Measurements from ENCODE around the gene ERCC3.

ERCC3 gene

GRCh38 chr2:127293748-127294562 is at the start of gene ERCC3:
ERCC3 (minus strand) TSS chr2:127294144; CDS start chr2:127294081, 63 bp downstream.
- H3K4me3 ChIP-seq (ENCODE audit: low read length) = peak within 1 kb of the TSS; percentile 85
- peak within 1 kb of the TSS; percentile 79 for H3K27ac ChIP-seq (ENCODE audit: low read length)
- 0 out of 2 replicates have a peak, but pooled peaks cover 3% of the 10 kb centered on the region for H3K4me1 ChIP-seq (ENCODE audit: insufficient read depth, low read length)
- no peaks in the 10 kb centered on the region for H3K9me3 ChIP-seq (ENCODE audit: insufficient read depth, low read depth, low read length)
- peaks cover 41% of the 10 kb centered on the region for H3K36me3 ChIP-seq (ENCODE audit: insufficient read depth, low read depth, low read length)
- H3K9ac ChIP-seq (ENCODE audit: low read depth, low read length) = peak within 1 kb of the TSS; percentile 85
- no peaks in the 10 kb centered on the region for H3K27me3 ChIP-seq (ENCODE audit: insufficient read depth, low read length)

- H3K27ac ChIP-seq (ENCODE audit: low read length) = no peak overlapping the region
Measured at GRCh38 chr2:127343277-127343676, 49.3 kb upstream of the ERCC3 start.

GRCh38 chr2:127342101-127342500 is 48.2 kb upstream of the ERCC3 start:
- Histone ChIP-seq H3K27me3 (ENCODE audit: insufficient read depth, low read length) (no peaks in the 10 kb centered on the region), H3K9ac (ENCODE audit: low read depth, low read length) (no peak overlapping the region), H3K36me3 (ENCODE audit: insufficient read depth, low read depth, low read length) (peaks cover 17% of the 10 kb centered on the region), H3K27ac (ENCODE audit: low read length) (no peak overlapping the region), H3K4me1 (ENCODE audit: insufficient read depth, low read length) (no peaks in the 10 kb centered on the region), H3K9me3 (ENCODE audit: insufficient read depth, low read depth, low read length) (no peaks in the 10 kb centered on the region), H3K4me3 (ENCODE audit: low read length) (no peak overlapping the region)

More at GRCh38 chr2:127343277-127343676, 49.3 kb upstream of the ERCC3 start:
- Histone ChIP-seq H3K9ac (ENCODE audit: low read depth, low read length) (no peak overlapping the region), H3K9me3 (ENCODE audit: insufficient read depth, low read depth, low read length) (no peaks in the 10 kb centered on the region), H3K4me3 (ENCODE audit: low read length) (no peak overlapping the region), H3K4me1 (ENCODE audit: insufficient read depth, low read length) (no peaks in the 10 kb centered on the region), H3K27me3 (ENCODE audit: insufficient read depth, low read length) (no peaks in the 10 kb centered on the region), H3K36me3 (ENCODE audit: insufficient read depth, low read depth, low read length) (peaks cover 8% of the 10 kb centered on the region)

- H3K36me3 ChIP-seq (ENCODE audit: insufficient read depth, low read depth, low read length) = peaks cover 11% of the 10 kb centered on the region; the same call in 1 of the 2 replicates
- H3K9me3 ChIP-seq (ENCODE audit: insufficient read depth, low read depth, low read length) = no peaks in the 10 kb centered on the region
- H3K9ac ChIP-seq (ENCODE audit: low read depth, low read length) = no peak overlapping the region
Measured at GRCh38 chr2:127332335-127332734, 38.4 kb upstream of the ERCC3 start.

GRCh38 chr2:127330753-127331152 is 36.8 kb upstream of the ERCC3 start:
- Histone ChIP-seq H3K27me3 (ENCODE audit: insufficient read depth, low read length) (no peaks in the 10 kb centered on the region), H3K9ac (ENCODE audit: low read depth, low read length) (no peak overlapping the region), H3K27ac (ENCODE audit: low read length) (no peak overlapping the region), H3K4me1 (ENCODE audit: insufficient read depth, low read length) (no peaks in the 10 kb centered on the region), H3K36me3 (ENCODE audit: insufficient read depth, low read depth, low read length) (peaks cover 10% of the 10 kb centered on the region; the same call in 1 of the 2 replicates), H3K9me3 (ENCODE audit: insufficient read depth, low read depth, low read length) (no peaks in the 10 kb centered on the region), H3K4me3 (ENCODE audit: low read length) (no peak overlapping the region)

More at GRCh38 chr2:127332335-127332734, 38.4 kb upstream of the ERCC3 start:
- H3K4me1 ChIP-seq (ENCODE audit: insufficient read depth, low read length) = no peaks in the 10 kb centered on the region
- no peak overlapping the region for H3K27ac ChIP-seq (ENCODE audit: low read length)
- H3K27me3 ChIP-seq (ENCODE audit: insufficient read depth, low read length) = no peaks in the 10 kb centered on the region
- H3K4me3 ChIP-seq (ENCODE audit: low read length) = no peak overlapping the region

- no peaks in the 10 kb centered on the region for H3K27me3 ChIP-seq (ENCODE audit: insufficient read depth, low read length)
- no peaks in the 10 kb centered on the region for H3K9me3 ChIP-seq (ENCODE audit: insufficient read depth, low read depth, low read length)
- no peak overlapping the region for H3K27ac ChIP-seq (ENCODE audit: low read length)
Measured at GRCh38 chr2:127326289-127326945, 32.5 kb upstream of the ERCC3 start.

GRCh38 chr2:127324635-127325034 is 30.7 kb upstream of the ERCC3 start:
- no peak overlapping the region for H3K27ac ChIP-seq (ENCODE audit: low read length)

More at GRCh38 chr2:127326289-127326945, 32.5 kb upstream of the ERCC3 start:
- Histone ChIP-seq H3K36me3 (ENCODE audit: insufficient read depth, low read depth, low read length) (peaks cover 35% of the 10 kb centered on the region), H3K9ac (ENCODE audit: low read depth, low read length) (no peak overlapping the region), H3K4me3 (ENCODE audit: low read length) (no peak overlapping the region), H3K4me1 (ENCODE audit: insufficient read depth, low read length) (no peaks in the 10 kb centered on the region)

GRCh38 chr2:127321303-127321702 is 27.4 kb upstream of the ERCC3 start:
- Histone ChIP-seq H3K27ac (ENCODE audit: low read length) (no peak overlapping the region), H3K4me3 (ENCODE audit: low read length) (no peak overlapping the region), H3K9me3 (ENCODE audit: insufficient read depth, low read depth, low read length) (no peaks in the 10 kb centered on the region), H3K36me3 (ENCODE audit: insufficient read depth, low read depth, low read length) (peaks cover 55% of the 10 kb centered on the region), H3K27me3 (ENCODE audit: insufficient read depth, low read length) (no peaks in the 10 kb centered on the region), H3K4me1 (ENCODE audit: insufficient read depth, low read length) (no peaks in the 10 kb centered on the region), H3K9ac (ENCODE audit: low read depth, low read length) (no peak overlapping the region)

More at GRCh38 chr2:127324635-127325034, 30.7 kb upstream of the ERCC3 start:
- Histone ChIP-seq H3K9ac (ENCODE audit: low read depth, low read length) (no peak overlapping the region), H3K36me3 (ENCODE audit: insufficient read depth, low read depth, low read length) (peaks cover 42% of the 10 kb centered on the region), H3K9me3 (ENCODE audit: insufficient read depth, low read depth, low read length) (no peaks in the 10 kb centered on the region), H3K27me3 (ENCODE audit: insufficient read depth, low read length) (no peaks in the 10 kb centered on the region), H3K4me3 (ENCODE audit: low read length) (no peak overlapping the region), H3K4me1 (ENCODE audit: insufficient read depth, low read length) (no peaks in the 10 kb centered on the region)

GRCh38 chr2:127320586-127321275 is 26.8 kb upstream of the ERCC3 start:
- Histone ChIP-seq H3K9ac (ENCODE audit: low read depth, low read length) (no peak overlapping the region), H3K4me3 (ENCODE audit: low read length) (no peak overlapping the region), H3K27me3 (ENCODE audit: insufficient read depth, low read length) (no peaks in the 10 kb centered on the region), H3K27ac (ENCODE audit: low read length) (no peak overlapping the region), H3K4me1 (ENCODE audit: insufficient read depth, low read length) (no peaks in the 10 kb centered on the region), H3K9me3 (ENCODE audit: insufficient read depth, low read depth, low read length) (no peaks in the 10 kb centered on the region), H3K36me3 (ENCODE audit: insufficient read depth, low read depth, low read length) (peaks cover 56% of the 10 kb centered on the region)

GRCh38 chr2:127320067-127320466 is 26.1 kb upstream of the ERCC3 start:
- Histone ChIP-seq H3K9me3 (ENCODE audit: insufficient read depth, low read depth, low read length) (no peaks in the 10 kb centered on the region), H3K4me3 (ENCODE audit: low read length) (no peak overlapping the region), H3K9ac (ENCODE audit: low read depth, low read length) (no peak overlapping the region), H3K36me3 (ENCODE audit: insufficient read depth, low read depth, low read length) (peaks cover 55% of the 10 kb centered on the region), H3K27me3 (ENCODE audit: insufficient read depth, low read length) (no peaks in the 10 kb centered on the region), H3K4me1 (ENCODE audit: insufficient read depth, low read length) (no peaks in the 10 kb centered on the region), H3K27ac (ENCODE audit: low read length) (no peak overlapping the region)

GRCh38 chr2:127314193-127314988 is 20.4 kb upstream of the ERCC3 start:
- Histone ChIP-seq H3K4me1 (ENCODE audit: insufficient read depth, low read length) (no peaks in the 10 kb centered on the region), H3K4me3 (ENCODE audit: low read length) (no peak overlapping the region), H3K9ac (ENCODE audit: low read depth, low read length) (no peak overlapping the region), H3K36me3 (ENCODE audit: insufficient read depth, low read depth, low read length) (peaks cover 46% of the 10 kb centered on the region), H3K27ac (ENCODE audit: low read length) (no peak overlapping the region), H3K27me3 (ENCODE audit: insufficient read depth, low read length) (no peaks in the 10 kb centered on the region), H3K9me3 (ENCODE audit: insufficient read depth, low read depth, low read length) (no peaks in the 10 kb centered on the region)

Measured in iPS-20b (cell line).